GM18526 (cell line): ENCODE results near the gene PAEP.
"Not testable (repeated sequence)": the region's sequence is repeated elsewhere in the genome, so short reads cannot be mapped to it uniquely, and the experiment has no call there.

Source experiments
- POLR2A ChIP-seq: IDR thresholded peaks from 3 replicates; pipeline ENCODE4 v1.6.1; 2011; ENCODE audit not compliant: insufficient read length; ENCODE audit errors: extremely low read depth

The PAEP gene

GRCh38 chr9:135522931-135523330 is 38.6 kb upstream of the PAEP start:
- TF ChIP-seq POLR2A: no peak

- no peak for TF ChIP-seq POLR2A
Measured at GRCh38 chr9:135523521-135524129, 37.9 kb upstream of the PAEP start.

DNA sequence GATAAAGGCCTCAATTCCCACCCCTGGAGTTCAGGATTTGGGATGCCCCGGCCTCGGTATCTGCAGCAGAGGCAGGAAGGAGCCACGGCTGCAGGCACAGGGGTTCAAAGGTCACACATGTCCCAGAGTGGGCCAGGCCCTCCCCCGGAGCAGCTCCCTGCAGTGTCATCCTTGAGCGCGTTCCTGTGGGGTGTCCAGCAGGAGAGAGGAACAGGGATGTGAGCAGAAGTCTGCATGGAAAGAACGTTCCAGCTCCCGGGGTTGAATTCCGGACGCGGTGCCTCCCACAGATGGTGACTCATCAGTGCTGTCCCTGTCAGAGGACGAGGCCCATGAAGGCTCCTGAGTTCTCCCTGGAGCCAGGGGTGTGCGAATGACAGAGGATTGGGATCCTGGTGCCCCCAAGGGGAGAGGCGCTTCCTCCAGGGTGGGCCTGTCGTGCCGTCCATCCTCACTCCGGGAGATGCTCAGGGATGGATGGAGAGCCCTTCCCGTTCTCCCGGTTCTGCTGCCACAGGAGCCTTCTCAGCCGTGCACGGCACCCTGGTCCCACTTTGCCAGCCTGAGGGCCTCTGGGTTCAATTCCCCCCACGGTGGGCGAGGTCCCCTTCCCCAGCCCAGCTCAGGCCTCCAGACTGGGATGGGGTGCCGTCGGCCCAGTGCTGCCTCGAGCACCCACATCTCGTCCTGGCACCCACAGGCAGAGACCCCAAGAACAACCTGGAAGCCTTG is 37.3 kb upstream of the PAEP start:
- TF ChIP-seq POLR2A: no peak

DNA sequence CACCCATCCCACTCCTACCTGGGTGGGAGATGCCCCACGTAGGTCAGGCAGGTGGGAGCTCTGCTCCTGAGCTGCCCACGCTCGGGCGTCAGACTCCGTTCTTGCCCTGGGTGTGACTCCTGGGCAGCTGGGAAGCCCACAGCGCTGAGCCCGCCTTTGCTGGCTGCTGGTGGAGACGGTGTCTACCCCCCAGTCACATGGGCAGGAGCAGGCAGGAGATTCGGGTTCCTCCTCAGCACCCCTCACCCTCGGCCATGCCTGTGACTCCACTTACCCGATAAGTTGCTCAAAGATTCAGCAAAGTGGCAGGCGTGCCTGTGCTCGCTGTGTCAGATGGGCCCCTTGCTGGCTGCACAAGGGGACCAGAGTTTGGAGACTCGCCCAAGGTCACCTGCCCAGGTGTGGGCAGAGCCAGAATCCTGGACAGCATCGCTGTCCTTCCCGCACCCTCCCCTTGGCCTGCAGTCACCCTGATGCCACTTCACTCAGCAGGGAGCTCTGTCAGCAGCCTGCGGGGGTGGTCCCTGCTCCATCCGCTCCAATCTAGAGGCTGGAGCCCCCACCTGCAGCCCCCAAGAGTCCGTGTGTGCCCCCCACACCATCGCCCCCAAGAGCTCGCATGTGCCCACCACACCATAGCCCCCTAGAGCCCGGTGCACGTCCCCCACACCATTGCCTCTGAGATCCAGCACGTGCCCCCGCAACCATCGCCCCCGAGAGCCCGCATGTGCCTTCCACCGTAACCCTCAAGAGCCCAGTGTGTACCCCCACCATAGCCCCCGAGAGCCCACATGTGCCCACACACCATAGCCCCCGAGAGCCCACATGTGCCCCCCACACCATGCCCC is 36.1 kb upstream of the PAEP start:
- TF ChIP-seq POLR2A: no peak

DNA sequence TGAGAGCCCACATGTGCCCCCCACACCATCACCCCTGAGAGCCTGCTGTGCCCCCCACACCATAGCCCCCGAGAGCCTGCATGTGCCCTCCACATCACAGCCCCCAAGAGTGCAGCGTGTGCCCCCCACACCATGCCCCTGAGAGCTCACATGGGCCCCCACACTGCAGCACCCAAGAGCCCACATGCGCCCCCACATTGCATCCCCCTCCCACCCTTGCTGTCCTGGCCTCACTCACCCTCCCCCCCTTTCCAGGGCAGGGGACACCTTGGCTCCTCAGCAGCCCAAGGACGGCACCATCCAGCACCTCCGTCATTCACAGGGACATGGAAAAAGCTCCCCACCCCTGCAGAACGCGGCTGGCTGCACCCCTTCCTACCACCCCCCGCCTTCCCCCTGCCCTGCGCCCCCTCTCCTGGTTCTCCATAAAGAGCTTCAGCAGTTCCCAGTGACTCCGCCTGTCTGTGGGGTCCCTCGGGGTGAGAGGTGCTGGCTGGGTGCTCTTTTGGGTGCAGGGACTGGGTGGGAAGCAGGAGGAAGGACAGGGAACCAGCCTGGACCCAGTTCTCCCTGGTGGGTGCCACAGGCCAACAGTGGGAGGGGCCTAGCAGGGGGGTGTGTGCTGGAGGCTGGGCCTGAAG is 35.3 kb upstream of the PAEP start:
- TF ChIP-seq POLR2A: no peak

DNA sequence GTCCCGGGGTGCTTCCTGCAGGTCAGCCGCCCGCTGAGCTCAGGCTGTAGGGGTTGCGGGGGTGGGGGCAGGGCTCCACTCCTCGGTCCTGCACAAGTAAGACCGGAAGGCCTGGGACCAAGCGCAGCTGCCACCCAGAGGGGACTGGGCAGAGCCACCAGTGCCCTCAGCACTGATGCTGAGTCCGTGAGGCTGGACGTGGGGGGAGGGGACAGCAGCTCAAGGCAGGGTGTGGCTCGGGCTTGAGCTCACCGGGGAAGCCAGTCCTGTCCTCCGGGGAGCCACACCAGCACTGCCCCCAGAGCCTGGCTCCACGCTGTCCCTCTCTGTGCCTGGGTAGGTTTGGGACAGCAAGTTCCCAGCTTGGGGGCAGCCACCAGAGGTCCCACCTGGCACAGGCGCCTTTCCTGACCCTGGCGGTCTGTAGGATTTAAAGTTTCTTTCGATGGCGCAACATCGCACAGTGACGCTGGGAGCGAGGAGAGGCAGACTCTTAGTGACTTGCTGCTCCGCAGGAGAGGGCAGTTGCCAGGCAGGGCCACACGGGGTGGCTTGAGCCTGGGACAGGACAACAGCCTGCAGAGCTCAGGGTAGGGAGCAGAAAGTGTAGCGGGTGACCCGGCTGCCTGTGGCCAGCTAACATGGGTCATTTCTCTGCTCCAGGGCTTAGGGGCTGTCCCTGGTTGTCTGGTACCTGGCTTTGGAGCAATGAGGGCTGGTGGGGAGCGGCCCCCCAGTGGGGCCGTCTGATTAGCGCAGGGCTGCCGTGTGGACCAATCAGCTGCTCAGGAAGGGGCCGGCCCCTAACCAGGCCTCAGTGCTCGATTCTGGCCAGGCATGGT is 34.6 kb upstream of the PAEP start:
- TF ChIP-seq POLR2A: no peak

DNA sequence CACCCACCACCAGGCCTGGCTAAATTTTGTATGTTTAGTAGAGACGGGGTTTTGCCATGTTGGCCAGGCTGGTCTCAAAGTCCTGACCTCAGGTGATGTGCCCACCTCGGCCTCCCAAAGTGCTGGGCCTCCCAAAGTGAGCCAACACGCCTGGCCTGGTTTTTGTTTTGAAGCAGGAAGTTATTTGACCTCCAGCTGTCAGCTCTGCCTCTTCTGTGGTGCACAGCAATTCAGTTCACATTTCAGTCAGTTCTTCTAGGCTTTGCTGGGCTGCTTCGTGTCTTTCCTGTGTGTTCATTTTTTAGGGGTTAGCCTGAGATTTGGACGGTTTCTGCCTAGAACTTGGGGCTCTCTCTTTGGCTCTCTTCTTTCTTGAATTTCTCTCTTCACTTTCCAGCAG is 31.4 kb upstream of the PAEP start:
- TF ChIP-seq POLR2A: no peak

DNA sequence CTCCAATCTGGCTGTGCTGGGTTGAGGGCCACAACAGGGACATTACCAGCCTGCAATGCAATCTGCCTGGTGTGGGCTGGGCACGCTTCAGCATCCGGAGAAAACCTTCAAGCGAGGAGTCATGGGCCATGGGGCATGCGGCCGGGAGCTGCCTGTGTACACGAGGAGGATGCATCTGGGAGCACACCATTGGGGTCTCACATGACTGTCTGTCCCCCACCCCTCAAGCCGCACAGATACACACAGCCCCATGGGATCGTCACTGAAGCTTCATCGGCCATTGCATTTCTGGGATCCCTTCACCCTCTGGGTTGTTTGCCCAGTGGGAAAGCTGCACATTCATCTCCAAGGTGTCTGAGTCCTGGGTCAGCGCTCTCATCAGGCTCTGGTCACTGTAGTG is 30.5 kb upstream of the PAEP start:
- no peak for TF ChIP-seq POLR2A

DNA sequence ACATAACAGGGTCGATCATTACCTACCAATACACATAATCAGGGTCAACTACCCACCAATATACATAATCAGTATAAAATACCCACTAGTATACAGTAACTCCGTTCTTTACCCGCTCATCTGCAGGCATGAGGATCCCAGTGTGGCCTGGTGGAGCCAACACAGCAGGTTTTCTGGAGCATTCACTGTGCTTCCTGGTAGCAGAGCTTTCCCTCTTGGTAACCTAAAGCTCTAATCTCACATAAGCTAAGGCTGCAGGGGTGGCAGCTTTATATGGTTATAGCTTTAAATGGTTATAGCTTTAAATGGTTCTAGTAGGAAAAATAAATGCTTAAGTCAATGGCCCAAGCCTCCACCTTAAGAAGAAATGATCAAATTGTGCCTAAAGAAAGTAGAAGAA is 28.4 kb upstream of the PAEP start:
- TF ChIP-seq POLR2A: no peak

DNA sequence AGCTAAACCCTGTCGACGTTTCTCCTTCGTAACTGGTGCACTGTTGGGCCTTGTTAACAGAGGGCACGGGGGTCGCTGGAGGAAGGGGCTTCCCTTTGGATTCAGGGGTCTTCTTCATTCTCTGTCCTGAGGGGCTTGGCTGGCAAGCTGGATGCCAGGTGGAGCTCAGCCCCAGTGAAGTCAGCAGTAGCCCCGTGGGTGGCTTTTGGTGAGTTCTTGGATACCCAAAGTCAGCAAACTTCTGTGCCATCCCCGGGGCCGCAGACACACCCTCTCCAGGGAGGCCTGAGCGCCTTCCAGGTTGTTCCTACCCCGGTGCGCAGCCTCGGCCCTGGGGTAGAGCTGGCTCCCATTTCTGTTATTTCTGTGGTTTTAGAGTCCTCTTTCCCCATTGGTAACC is 27.9 kb upstream of the PAEP start:
- no peak for TF ChIP-seq POLR2A

GRCh38 chr9:135536216-135536615 is 25.3 kb upstream of the PAEP start:
- TF ChIP-seq POLR2A: no peak

DNA sequence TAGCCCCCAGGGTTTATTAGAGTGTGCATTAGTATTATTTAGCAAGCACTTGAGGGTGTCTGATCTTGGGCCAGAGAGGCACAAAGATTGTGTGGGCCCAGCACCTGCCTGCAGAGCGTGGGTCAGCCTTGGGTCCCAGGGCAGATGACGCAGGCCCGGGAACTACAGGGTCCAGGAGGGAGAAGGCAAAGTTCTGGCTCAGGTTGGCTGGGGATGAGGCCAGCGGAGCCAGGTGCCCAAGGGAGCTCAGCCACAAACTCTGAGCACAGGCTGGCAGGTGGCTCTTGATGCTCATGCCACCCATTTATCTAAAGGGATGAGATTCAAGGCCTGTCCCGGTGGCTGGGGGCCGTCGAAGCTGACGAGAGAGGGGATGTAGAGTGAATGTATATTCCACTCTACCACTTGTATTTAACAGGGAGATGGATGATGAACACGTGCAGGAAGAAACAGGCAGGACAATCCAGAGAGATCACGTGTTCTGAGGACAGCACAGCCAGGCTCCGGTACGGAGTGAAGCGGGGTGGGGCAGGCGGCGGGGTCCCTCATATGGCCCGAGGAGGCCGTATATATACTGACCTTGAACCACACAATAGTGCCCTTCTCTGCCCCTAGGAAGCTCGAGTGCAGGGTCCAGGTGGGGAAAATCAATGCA is 16.4 kb upstream of the PAEP start:
- TF ChIP-seq POLR2A: no peak

GRCh38 chr9:135545646-135546176 is 15.8 kb upstream of the PAEP start, which contains the start of gene OBP2A:
TSS of gene OBP2A (plus strand) at chr9:135546126. CDS start at chr9:135546181, 55 bp downstream.
- not testable (repeated sequence) for TF ChIP-seq POLR2A
